Suprapubic skin (tissue), 4 donors: ENCODE results near the gene TCAP.
"Not testable (repeated sequence)": the region's sequence is repeated elsewhere in the genome, so short reads cannot be mapped to it uniquely, and the experiment has no call there.

Experiments
- EP300 ChIP-seq: sonication (generic); formaldehyde crosslinking; IDR thresholded peaks from one replicate; pipeline ENCODE4 v1.6.1; 2017; ENCODE audit warnings: antibody characterized with exemption
- POLR2A ChIP-seq, 2 donors: fragments of 450-650 bp; IDR thresholded peaks; one replicate each; pipeline ENCODE4 v1.6.1; 2017; ENCODE audit warnings: antibody characterized with exemption in 2 of 2, mild to moderate bottlenecking in 2 of 2, moderate library complexity in 2 of 2
- POLR2AphosphoS5 ChIP-seq, 3 donors: sonication (generic); formaldehyde crosslinking; IDR thresholded peaks; one replicate each; pipeline ENCODE4 v1.6.1; 2017; ENCODE audit warnings: antibody characterized with exemption in 3 of 3
- TF ChIP-seq, protein P1 (sequence below), 2 donors: fragments of 200-600 bp in 1 of 2; fragments of 450-650 bp in 1 of 2; sonication (generic) in 1 of 2; IDR thresholded peaks; one replicate each; pipeline ENCODE4 v1.5.1; 2016 to 2019; ENCODE audit warnings: antibody characterized with exemption in 2 of 2, mild to moderate bottlenecking in 1 of 2, moderate library complexity in 1 of 2

GRCh38 chr17:39711071-39711470 lies 45.9 kb downstream of the TCAP start:
- TF ChIP-seq EP300; POLR2A (IDR thresholded peaks at IDR 0.05); POLR2AphosphoS5 (IDR thresholded peaks at IDR 0.05): not testable (repeated sequence)
- TF ChIP-seq, protein P1, sequence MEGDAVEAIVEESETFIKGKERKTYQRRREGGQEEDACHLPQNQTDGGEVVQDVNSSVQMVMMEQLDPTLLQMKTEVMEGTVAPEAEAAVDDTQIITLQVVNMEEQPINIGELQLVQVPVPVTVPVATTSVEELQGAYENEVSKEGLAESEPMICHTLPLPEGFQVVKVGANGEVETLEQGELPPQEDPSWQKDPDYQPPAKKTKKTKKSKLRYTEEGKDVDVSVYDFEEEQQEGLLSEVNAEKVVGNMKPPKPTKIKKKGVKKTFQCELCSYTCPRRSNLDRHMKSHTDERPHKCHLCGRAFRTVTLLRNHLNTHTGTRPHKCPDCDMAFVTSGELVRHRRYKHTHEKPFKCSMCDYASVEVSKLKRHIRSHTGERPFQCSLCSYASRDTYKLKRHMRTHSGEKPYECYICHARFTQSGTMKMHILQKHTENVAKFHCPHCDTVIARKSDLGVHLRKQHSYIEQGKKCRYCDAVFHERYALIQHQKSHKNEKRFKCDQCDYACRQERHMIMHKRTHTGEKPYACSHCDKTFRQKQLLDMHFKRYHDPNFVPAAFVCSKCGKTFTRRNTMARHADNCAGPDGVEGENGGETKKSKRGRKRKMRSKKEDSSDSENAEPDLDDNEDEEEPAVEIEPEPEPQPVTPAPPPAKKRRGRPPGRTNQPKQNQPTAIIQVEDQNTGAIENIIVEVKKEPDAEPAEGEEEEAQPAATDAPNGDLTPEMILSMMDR (IDR thresholded peaks at IDR 0.05), result not testable (repeated sequence)
